GM18499 (cell line): ENCODE data around the gene TIGD6.

Experiments
- ATAC-seq: cut with Tn5 transposase; IDR thresholded peaks from one replicate; pipeline ENCODE4 v1.9.1; 2021; ENCODE audit warnings: moderate number of reproducible peaks; ENCODE audit not compliant: insufficient read depth, unreplicated experiment

The TIGD6 gene

GRCh38 chr5:150017226-150018005 is 17.0 kb upstream of the TIGD6 start:
- ATAC-seq, result no peak

- ATAC-seq, result no peak
These were observed 16.1 kb upstream of the TIGD6 start for GRCh38 chr5:150016537-150016936.

GRCh38 chr5:150015415-150015814 is 15.0 kb upstream of the TIGD6 start:
- no peak for ATAC-seq

GRCh38 chr5:150014456-150014855 is 14.0 kb upstream of the TIGD6 start:
- no peak for ATAC-seq

- no peak for ATAC-seq
These were observed 13.5 kb upstream of the TIGD6 start for GRCh38 chr5:150013931-150014330.

GRCh38 chr5:150009671-150010387 is 9.4 kb upstream of the TIGD6 start:
- no peak for ATAC-seq

GRCh38 chr5:150007050-150007449 is 6.6 kb upstream of the TIGD6 start:
- ATAC-seq, result no peak

GRCh38 chr5:150006318-150006717 is 5.9 kb upstream of the TIGD6 start:
- no peak for ATAC-seq

GRCh38 chr5:150001660-150002486 is 1.4 kb upstream of the TIGD6 start:
- ATAC-seq, result peak; percentile 48

GRCh38 chr5:150000990-150001659 is 671 bp upstream of the TIGD6 start:
- no peak for ATAC-seq

- no peak for ATAC-seq
These were observed 593 bp downstream of the TIGD6 start for GRCh38 chr5:149999866-150000255.

GRCh38 chr5:149999359-149999758 is 1.1 kb downstream of the TIGD6 start:
- ATAC-seq, result no peak

GRCh38 chr5:149998281-149998680 is 2.2 kb downstream of the TIGD6 start:
- ATAC-seq, result no peak

GRCh38 chr5:149996205-149996890 is 4.1 kb downstream of the TIGD6 start:
- no peak for ATAC-seq

GRCh38 chr5:149995385-149996204 is 4.9 kb downstream of the TIGD6 start:
- ATAC-seq, result no peak

GRCh38 chr5:149993471-149993870 is 7.0 kb downstream of the TIGD6 start:
- no peak for ATAC-seq

- ATAC-seq, result no peak
These were observed 9.7 kb downstream of the TIGD6 start for GRCh38 chr5:149990518-149991376.

GRCh38 chr5:149988126-149988525 is 12.3 kb downstream of the TIGD6 start:
- no peak for ATAC-seq
